Body of pancreas (tissue), 4 donors: ENCODE data around the gene KIF17.

ENCODE experiments used
- POLR2A ChIP-seq, 3 donors: fragments of 450-650 bp; IDR thresholded peaks; one replicate each; pipeline ENCODE4 v1.6.1; 2016; ENCODE audit warnings: antibody characterized with exemption in 3 of 3, mild to moderate bottlenecking in 2 of 3
- TF ChIP-seq, protein P1 (sequence below), 7 experiments: fragments of 450-650 bp in 4 of 7; fragments of 200-600 bp in 3 of 7; sonication (generic) in 3 of 7; IDR thresholded peaks; one replicate each; pipeline ENCODE4 v1.5.1; 2016 to 2019; ENCODE audit warnings: antibody characterized with exemption in 7 of 7

- TF ChIP-seq, protein P1, sequence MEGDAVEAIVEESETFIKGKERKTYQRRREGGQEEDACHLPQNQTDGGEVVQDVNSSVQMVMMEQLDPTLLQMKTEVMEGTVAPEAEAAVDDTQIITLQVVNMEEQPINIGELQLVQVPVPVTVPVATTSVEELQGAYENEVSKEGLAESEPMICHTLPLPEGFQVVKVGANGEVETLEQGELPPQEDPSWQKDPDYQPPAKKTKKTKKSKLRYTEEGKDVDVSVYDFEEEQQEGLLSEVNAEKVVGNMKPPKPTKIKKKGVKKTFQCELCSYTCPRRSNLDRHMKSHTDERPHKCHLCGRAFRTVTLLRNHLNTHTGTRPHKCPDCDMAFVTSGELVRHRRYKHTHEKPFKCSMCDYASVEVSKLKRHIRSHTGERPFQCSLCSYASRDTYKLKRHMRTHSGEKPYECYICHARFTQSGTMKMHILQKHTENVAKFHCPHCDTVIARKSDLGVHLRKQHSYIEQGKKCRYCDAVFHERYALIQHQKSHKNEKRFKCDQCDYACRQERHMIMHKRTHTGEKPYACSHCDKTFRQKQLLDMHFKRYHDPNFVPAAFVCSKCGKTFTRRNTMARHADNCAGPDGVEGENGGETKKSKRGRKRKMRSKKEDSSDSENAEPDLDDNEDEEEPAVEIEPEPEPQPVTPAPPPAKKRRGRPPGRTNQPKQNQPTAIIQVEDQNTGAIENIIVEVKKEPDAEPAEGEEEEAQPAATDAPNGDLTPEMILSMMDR (IDR thresholded peaks at IDR 0.05): no peak
- TF ChIP-seq POLR2A (IDR thresholded peaks at IDR 0.05): no peak
These were observed 3.6 kb upstream of the KIF17 start for GRCh38 chr1:20721117-20722061.
